Measurements from ENCODE around the gene EBF3. TPM values are rescaled to one million over a fixed set of nuclear protein-coding genes. Genes with fewer than 3 reads are reported as not detected.

EBF3 gene
- total and polyA plus RNA-seq, 9 of the 15 experiments (the other 6 are each of a cell fraction or from before 2014, with no cell fraction given) = not detected

GRCh38 chr10:129911451-129912165 lies 52.5 kb downstream of the EBF3 start (continued):
- TF ChIP-seq AFF4 (CRISPR knock-in tag; IDR thresholded peaks at IDR 0.05) (no peak), ZNF445 (CRISPR knock-in tag; IDR thresholded peaks at IDR 0.05; ENCODE audit: low read depth) (no peak), DLX4 (CRISPR knock-in tag; IDR thresholded peaks at IDR 0.05) (no peak), ZNF175 (CRISPR knock-in tag; IDR thresholded peaks at IDR 0.05; ENCODE audit: low read depth) (no peak), ZNF431 (CRISPR knock-in tag; IDR thresholded peaks at IDR 0.05) (no peak), SMAD3 (CRISPR knock-in tag; conservative IDR thresholded peaks at IDR 0.05) (no peak), RAD21 (CRISPR knock-in tag; conservative IDR thresholded peaks at IDR 0.05 in 1 of 2, IDR thresholded peaks at IDR 0.05 in 1 of 2) (no peak), SNRNP70 (optimal IDR thresholded peaks at IDR 0.05; ENCODE audit: low read depth, low read length) (no peak), CBX8 (IDR thresholded peaks at IDR 0.05; ENCODE audit: borderline replicate concordance, extremely low read depth, low read depth, low read length, poor library complexity, severe bottlenecking) (no peak)
